HepG2 (cell line): ENCODE measurements around the gene MPLKIP.

Experiments
- ELF4 ChIP-seq: sonication (generic); formaldehyde crosslinking; IDR thresholded peaks from 2 replicates; pipeline ENCODE4 v1.5.0; 2020; ENCODE audit warnings: missing genetic modification reagents, mild to moderate bottlenecking, moderate library complexity, borderline replicate concordance
- RFX5 ChIP-seq: IDR thresholded peaks from 2 replicates; pipeline ENCODE4 v1.6.1; 2011; ENCODE audit warnings: low read depth, low read length, improper control_type of control experiment
- ZNF329 ChIP-seq: sonication (generic); formaldehyde crosslinking; IDR thresholded peaks from 2 replicates; pipeline ENCODE4 v1.9.0; 2021; ENCODE audit warnings: low read depth, mild to moderate bottlenecking, missing genetic modification reagents
- ZNF331 ChIP-seq: sonication (generic); formaldehyde crosslinking; IDR thresholded peaks from 2 replicates; pipeline ENCODE4 v1.4.0; 2020; ENCODE audit warnings: missing genetic modification reagents
- ZNF615 ChIP-seq: sonication (generic); formaldehyde crosslinking; IDR thresholded peaks from 2 replicates; pipeline ENCODE4 v1.5.0; 2020; ENCODE audit warnings: mild to moderate bottlenecking, missing genetic modification reagents, borderline replicate concordance
- ZSCAN31 ChIP-seq: sonication (generic); formaldehyde crosslinking; IDR thresholded peaks from 2 replicates; pipeline ENCODE4 v1.5.0; 2020; ENCODE audit warnings: low read depth, mild to moderate bottlenecking, missing genetic modification reagents

- TF ChIP-seq ZNF615 (CRISPR knock-in tag) (no peak), ELF4 (CRISPR knock-in tag) (no peak), ZNF331 (CRISPR knock-in tag) (no peak), ZSCAN31 (CRISPR knock-in tag) (no peak), RFX5 (no peak), ZNF329 (CRISPR knock-in tag) (no peak)
These were observed 17.1 kb upstream of the MPLKIP start for GRCh38 chr7:40151504-40151903.
